ENCODE results near the gene NDUFB7. TPM values are rescaled to one million over a fixed set of nuclear protein-coding genes. Genes with fewer than 3 reads are reported as not detected.

Gene NDUFB7
- polyA plus RNA-seq, 1 donor (not counting 4 experiments of a cell fraction or from before 2014, with no cell fraction given) = 146 TPM

GRCh38 chr19:14582894-14583340 is 11.1 kb upstream of the NDUFB7 start, which contains the start of gene CLEC17A:
Gene CLEC17A (plus strand): TSS chr19:14583084. CDS start chr19:14583161, 77 bp downstream.
- Histone ChIP-seq H3K27ac (ENCODE audit: control insufficient read depth, insufficient read depth, low read length) (no peak within 1 kb of the TSS), H3K36me3 (ENCODE audit: control insufficient read depth in 2 of 2, extremely low read depth in 1 of 2, insufficient read depth in 2 of 2, low read length in 2 of 2) (no peaks in the 10 kb centered on the region), H3K4me1 (ENCODE audit: control insufficient read depth, extremely low read depth, insufficient read depth, low read length) (no peaks in the 10 kb centered on the region), H3K4me2 (ENCODE audit: control insufficient read depth, extremely low read depth, insufficient read depth, low read depth, low read length) (no peak within 1 kb of the TSS), H3K9me1 (ENCODE audit: control insufficient read depth, extremely low read depth, insufficient read depth, low read length) (no peaks in the 10 kb centered on the region), H2AFZ (ENCODE audit: control insufficient read depth, low read length) (no peak within 1 kb of the TSS), H3K27me3 (ENCODE audit: control insufficient read depth, extremely low read depth, insufficient read depth, low read length) (no peaks in the 10 kb centered on the region), H3K9me3 (ENCODE audit: control insufficient read depth, low read depth, low read length) (no peaks in the 10 kb centered on the region), H3K9ac (ENCODE audit: control insufficient read depth, extremely low read depth, insufficient read depth, low read length) (no peak within 1 kb of the TSS), H4K20me1 (ENCODE audit: control insufficient read depth, extremely low read depth, insufficient read depth, low read length) (no peaks in the 10 kb centered on the region), H3K4me3 (ENCODE audit: control insufficient read depth in 2 of 3, extremely low read depth in 1 of 3, insufficient read depth in 2 of 3, low read depth in 1 of 3, low read length in 3 of 3) (no peak within 1 kb of the TSS), H3K79me2 (ENCODE audit: control insufficient read depth, insufficient read depth, low read length) (no peaks in the 10 kb centered on the region)
- FAIRE-seq (no peak), DNase-seq (ENCODE audit: low read depth, low spot score) (no peak)
- dilution Hi-C loops (cut with MboI; ENCODE audit: extremely low pct_ligation_motif_present, low sequenced_read_pairs) = no loop called here
- TF ChIP-seq, protein P1, sequence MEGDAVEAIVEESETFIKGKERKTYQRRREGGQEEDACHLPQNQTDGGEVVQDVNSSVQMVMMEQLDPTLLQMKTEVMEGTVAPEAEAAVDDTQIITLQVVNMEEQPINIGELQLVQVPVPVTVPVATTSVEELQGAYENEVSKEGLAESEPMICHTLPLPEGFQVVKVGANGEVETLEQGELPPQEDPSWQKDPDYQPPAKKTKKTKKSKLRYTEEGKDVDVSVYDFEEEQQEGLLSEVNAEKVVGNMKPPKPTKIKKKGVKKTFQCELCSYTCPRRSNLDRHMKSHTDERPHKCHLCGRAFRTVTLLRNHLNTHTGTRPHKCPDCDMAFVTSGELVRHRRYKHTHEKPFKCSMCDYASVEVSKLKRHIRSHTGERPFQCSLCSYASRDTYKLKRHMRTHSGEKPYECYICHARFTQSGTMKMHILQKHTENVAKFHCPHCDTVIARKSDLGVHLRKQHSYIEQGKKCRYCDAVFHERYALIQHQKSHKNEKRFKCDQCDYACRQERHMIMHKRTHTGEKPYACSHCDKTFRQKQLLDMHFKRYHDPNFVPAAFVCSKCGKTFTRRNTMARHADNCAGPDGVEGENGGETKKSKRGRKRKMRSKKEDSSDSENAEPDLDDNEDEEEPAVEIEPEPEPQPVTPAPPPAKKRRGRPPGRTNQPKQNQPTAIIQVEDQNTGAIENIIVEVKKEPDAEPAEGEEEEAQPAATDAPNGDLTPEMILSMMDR (optimal IDR thresholded peaks at IDR 0.05 in 1 of 3, IDR thresholded peaks at IDR 0.05 in 1 of 3, conservative IDR thresholded peaks at IDR 0.05 in 1 of 3; ENCODE audit: extremely low read depth in 1 of 3, insufficient read depth in 2 of 3, low read length in 3 of 3) = no peak
- no peak for TF ChIP-seq EZH2 (IDR thresholded peaks at IDR 0.05; ENCODE audit: low read length)

DNA sequence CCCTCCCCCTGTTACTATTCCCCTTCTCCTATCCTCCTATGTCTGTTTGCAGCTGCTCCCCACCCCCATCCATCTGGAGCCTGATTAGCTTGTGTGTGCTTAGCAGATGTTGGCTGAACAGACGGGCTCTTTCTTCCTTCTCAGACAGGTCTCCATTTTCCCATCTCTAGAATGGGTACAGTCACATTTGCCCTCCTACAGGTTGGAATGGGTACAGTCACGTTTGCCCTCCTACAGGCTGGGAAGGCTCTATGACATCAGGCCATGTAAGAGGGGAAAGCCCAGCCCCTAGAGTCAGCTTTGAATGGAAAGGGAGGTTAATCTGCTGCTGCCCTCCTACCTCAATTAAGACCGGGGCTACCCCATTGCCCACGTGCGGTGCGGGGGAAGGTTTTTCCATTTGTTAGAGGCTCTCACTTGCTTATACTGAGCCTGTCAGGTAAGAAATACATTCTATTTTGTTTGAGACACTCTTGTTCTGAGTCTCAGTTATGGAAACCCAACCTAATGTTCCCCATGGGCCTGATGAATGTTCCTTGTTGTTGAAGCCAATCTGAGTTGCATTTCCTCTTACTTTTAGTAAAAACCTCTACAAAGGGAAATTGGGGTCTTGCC is 8.9 kb upstream of the NDUFB7 start:
- Histone ChIP-seq H3K27ac (ENCODE audit: control insufficient read depth, insufficient read depth, low read length) (no peak overlapping the region), H3K4me2 (ENCODE audit: control insufficient read depth, extremely low read depth, insufficient read depth, low read depth, low read length) (no peak overlapping the region), H4K20me1 (ENCODE audit: control insufficient read depth, extremely low read depth, insufficient read depth, low read length) (no peaks in the 10 kb centered on the region), H3K4me3 (ENCODE audit: control insufficient read depth in 2 of 3, extremely low read depth in 1 of 3, insufficient read depth in 2 of 3, low read depth in 1 of 3, low read length in 3 of 3) (no peak overlapping the region), H3K4me1 (ENCODE audit: control insufficient read depth, extremely low read depth, insufficient read depth, low read length) (no peaks in the 10 kb centered on the region), H3K9me3 (ENCODE audit: control insufficient read depth, low read depth, low read length) (no peaks in the 10 kb centered on the region), H3K79me2 (ENCODE audit: control insufficient read depth, insufficient read depth, low read length) (no peaks in the 10 kb centered on the region), H3K9me1 (ENCODE audit: control insufficient read depth, extremely low read depth, insufficient read depth, low read length) (no peaks in the 10 kb centered on the region), H3K9ac (ENCODE audit: control insufficient read depth, extremely low read depth, insufficient read depth, low read length) (no peak overlapping the region), H3K27me3 (ENCODE audit: control insufficient read depth, extremely low read depth, insufficient read depth, low read length) (no peaks in the 10 kb centered on the region), H2AFZ (ENCODE audit: control insufficient read depth, low read length) (no peak overlapping the region), H3K36me3 (ENCODE audit: control insufficient read depth in 2 of 2, extremely low read depth in 1 of 2, insufficient read depth in 2 of 2, low read length in 2 of 2) (no peaks in the 10 kb centered on the region)
- FAIRE-seq (no peak), DNase-seq (ENCODE audit: low read depth, low spot score) (no peak)
- dilution Hi-C loops (cut with MboI; ENCODE audit: extremely low pct_ligation_motif_present, low sequenced_read_pairs) = no loop called here
- TF ChIP-seq EZH2 (IDR thresholded peaks at IDR 0.05; ENCODE audit: low read length) = no peak
- TF ChIP-seq, protein P1 (optimal IDR thresholded peaks at IDR 0.05 in 1 of 3, IDR thresholded peaks at IDR 0.05 in 1 of 3, conservative IDR thresholded peaks at IDR 0.05 in 1 of 3; ENCODE audit: extremely low read depth in 1 of 3, insufficient read depth in 2 of 3, low read length in 3 of 3) = no peak

Measured in keratinocyte (primary cell).